Left lung (tissue), 10 donors: ENCODE results near the gene PHC2. TPM values are rescaled to one million over a fixed set of nuclear protein-coding genes. Genes with fewer than 3 reads are reported as not detected.

Source experiments
- ATAC-seq: fragments of 200-7000 bp; cut with Tn5 transposase; one replicate; pipeline ENCODE4 v1.9.1; 2020; ENCODE audit warnings: moderate library complexity
- DNase-seq, 4 donors: peaks; one replicate each; pipeline ENCODE4 v3.0.0-alpha.2; 2013 to 2020
- H3K27ac ChIP-seq, 2 donors: fragments of 200-600 bp; sonication (generic) in 1 of 2; one replicate each; pipeline versions ENCODE4 v1.5.0 to v1.8.0; 2020 to 2021
- H3K27me3 ChIP-seq, 2 donors: fragments of 200-600 bp; sonication (generic) in 1 of 2; one replicate each; pipeline versions ENCODE4 v1.5.0 to v1.8.0; 2020 to 2021
- H3K36me3 ChIP-seq, 2 donors: fragments of 200-600 bp; sonication (generic) in 1 of 2; one replicate each; pipeline versions ENCODE4 v1.5.0 to v1.8.0; 2020 to 2021
- H3K4me1 ChIP-seq, 2 donors: fragments of 200-600 bp; one replicate each; pipeline ENCODE4 v1.8.0; 2021
- H3K4me3 ChIP-seq, 2 donors: fragments of 200-600 bp; sonication (generic) in 1 of 2; one replicate each; pipeline versions ENCODE4 v1.5.0 to v1.8.0; 2020 to 2021; ENCODE audit warnings: mild to moderate bottlenecking in 1 of 2
- H3K9me3 ChIP-seq, 2 donors: fragments of 200-600 bp; sonication (generic) in 1 of 2; one replicate each; pipeline versions ENCODE4 v1.5.0 to v1.8.0; 2020 to 2021
- CTCF ChIP-seq, 2 donors: fragments of 200-600 bp; sonication (generic) in 1 of 2; IDR thresholded peaks; one replicate each; pipeline versions ENCODE4 v1.5.0 to v1.8.0; 2021; ENCODE audit warnings: antibody characterized with exemption in 2 of 2
- intact Hi-C, 2 donors: fragments of 100-400 bp; cut with DNase I; formaldehyde crosslinking; loops; one replicate each; pipeline versions ENCODE4 v1.11.2 to v1.14.2; 2022
- polyA plus RNA-seq, 6 donors: library from polyadenylated mRNA; unstranded; fragments of 120-200 nt; gene quantifications; one replicate each; pipeline ENCODE4 v1.2.1, GENCODE V29; 2013; ENCODE audit not compliant: insufficient read length in 6 of 6
- total RNA-seq, 2 donors: library from RNA; stranded (reverse); fragmentation: NEBNext Ultra II Directional; extraction: Animal tissue kit (Norgen Biotek cat#: 25700); gene quantifications; one replicate each; pipeline ENCODE4 v1.2.1, GENCODE V29; 2021
- donor health status: DM: no; HTN: yes; CAD: no.
- donor health status: DM: no; HTN: no; CAD: no.

Gene PHC2
- total and polyA plus RNA-seq, 8 donors = 78.2 to 125 (median 83.0) TPM

GRCh38 chr1:33392206-33392605 lies 38.7 kb downstream of the PHC2 start:
- Histone ChIP-seq H3K4me3 (no peak overlapping the region), H3K27me3 (no peaks in the 10 kb centered on the region), H3K9me3 (no peaks in the 10 kb centered on the region), H3K4me1 (peaks cover 0 to 6% of the 10 kb centered on the region in 2 donors), H3K27ac (no peak overlapping the region), H3K36me3 (no peaks in the 10 kb centered on the region)
- no peak for TF ChIP-seq CTCF (IDR thresholded peaks at IDR 0.05)
- ATAC-seq (no peak), DNase-seq (no peak)
- intact Hi-C loops = no loop called here

- no peak for TF ChIP-seq CTCF (IDR thresholded peaks at IDR 0.05)
- no peak for ATAC-seq
- intact Hi-C loops = no loop called here
Observed at GRCh38 chr1:33391343-33392078, 39.4 kb downstream of the PHC2 start.

GRCh38 chr1:33390542-33390941 lies 40.4 kb downstream of the PHC2 start:
- H3K27ac ChIP-seq = no peak overlapping the region
- H3K4me1 ChIP-seq = peaks cover under 1 to 6% of the 10 kb centered on the region in 2 donors
- H3K4me3 ChIP-seq = no peak overlapping the region
- no peaks in the 10 kb centered on the region for H3K9me3 ChIP-seq
- H3K27me3 ChIP-seq = no peaks in the 10 kb centered on the region
- ATAC-seq = no peak
- no peak for DNase-seq
- intact Hi-C loops = no loop called here
- no peak for TF ChIP-seq CTCF (IDR thresholded peaks at IDR 0.05)
- no peaks in the 10 kb centered on the region for H3K36me3 ChIP-seq

More at GRCh38 chr1:33391343-33392078, 39.4 kb downstream of the PHC2 start:
- H3K27me3 ChIP-seq = no peaks in the 10 kb centered on the region
- DNase-seq = no peak
- H3K4me1 ChIP-seq = peaks cover 0 to 6% of the 10 kb centered on the region in 2 donors
- no peaks in the 10 kb centered on the region for H3K9me3 ChIP-seq
- no peak overlapping the region for H3K4me3 ChIP-seq
- H3K36me3 ChIP-seq = no peaks in the 10 kb centered on the region
- H3K27ac ChIP-seq = no peak overlapping the region

- intact Hi-C loops = no loop called here
- DNase-seq (no peak), ATAC-seq (peak; percentile 40)
- no peak for TF ChIP-seq CTCF (IDR thresholded peaks at IDR 0.05)
- Histone ChIP-seq H3K36me3 (no peaks in the 10 kb centered on the region), H3K27me3 (no peaks in the 10 kb centered on the region), H3K4me1 (peaks cover 6 to 15% of the 10 kb centered on the region in 2 donors), H3K27ac (no peak overlapping the region), H3K9me3 (no peaks in the 10 kb centered on the region), H3K4me3 (no peak overlapping the region)
Observed at GRCh38 chr1:33388805-33389771, 41.8 kb downstream of the PHC2 start.

- TF ChIP-seq CTCF (IDR thresholded peaks at IDR 0.05) = no peak
- Histone ChIP-seq H3K27me3 (no peaks in the 10 kb centered on the region), H3K9me3 (no peaks in the 10 kb centered on the region), H3K4me1 (peaks cover 6 to 20% of the 10 kb centered on the region in 2 donors), H3K4me3 (no peak overlapping the region), H3K27ac (no peak overlapping the region), H3K36me3 (no peaks in the 10 kb centered on the region)
- intact Hi-C loops = no loop called here
- no peak for DNase-seq
- no peak for ATAC-seq
Observed at GRCh38 chr1:33387625-33388024, 43.3 kb downstream of the PHC2 start.
